HUDEP-2 (cell line): ENCODE measurements around the gene ZSCAN30.

Source experiments
- DNase-seq, 76 experiments: peaks; one replicate each; lab custom pipeline; 2025; ENCODE audit not compliant: unreplicated experiment in 76 of 76; lab: John Stamatoyannopoulos, UW

Gene ZSCAN30

GRCh38 chr18:35290094-35290735 lies at the start of gene ZSCAN30:
Gene ZSCAN30, minus strand, starts transcription at chr18:35290229. Its CDS starts 25,877 bp downstream, at chr18:35264352.
- DNase-seq, result peak; percentile 34 to 99 (median 92)

- DNase-seq, result no peak
Measured at GRCh38 chr18:35337286-35337685, 47.3 kb upstream of the ZSCAN30 start.

- DNase-seq, result no peak
Measured at GRCh38 chr18:35335866-35336265, 45.8 kb upstream of the ZSCAN30 start.

GRCh38 chr18:35334821-35335220 lies 44.8 kb upstream of the ZSCAN30 start:
- DNase-seq, result no peak

GRCh38 chr18:35334212-35334611 lies 44.2 kb upstream of the ZSCAN30 start:
- DNase-seq, result peak in 3 of 76 experiments; percentile 4 to 22 (median 13)

GRCh38 chr18:35331367-35332087 lies 41.5 kb upstream of the ZSCAN30 start:
- no peak for DNase-seq

GRCh38 chr18:35328868-35329267 lies 38.8 kb upstream of the ZSCAN30 start:
- no peak for DNase-seq

- no peak for DNase-seq
Measured at GRCh38 chr18:35326695-35327387, 36.8 kb upstream of the ZSCAN30 start.

- no peak for DNase-seq
Measured at GRCh38 chr18:35324926-35325655, 35.1 kb upstream of the ZSCAN30 start.

- DNase-seq, result no peak
Measured at GRCh38 chr18:35322486-35323458, 32.7 kb upstream of the ZSCAN30 start.

GRCh38 chr18:35311496-35311895 lies 21.5 kb upstream of the ZSCAN30 start:
- no peak for DNase-seq

- no peak for DNase-seq
Measured at GRCh38 chr18:35306588-35307250, 16.7 kb upstream of the ZSCAN30 start.

GRCh38 chr18:35303610-35304009 lies 13.6 kb upstream of the ZSCAN30 start:
- DNase-seq, result no peak

- no peak for DNase-seq
Measured at GRCh38 chr18:35296060-35296459, 6.0 kb upstream of the ZSCAN30 start.

GRCh38 chr18:35291166-35291565 lies 1.1 kb upstream of the ZSCAN30 start:
- no peak for DNase-seq

- DNase-seq, result peak in 4 of 76 experiments; percentile 31 to 56 (median 38)
Measured at GRCh38 chr18:35289727-35290093, 319 bp downstream of the ZSCAN30 start.

- no peak for DNase-seq
Measured at GRCh38 chr18:35289293-35289692, 736 bp downstream of the ZSCAN30 start.

- no peak for DNase-seq
Measured at GRCh38 chr18:35284841-35285240, 5.2 kb downstream of the ZSCAN30 start.
